Activated T-cell treated with anti-CD3 and anti-CD28 coated beads for 24 hours (primary cell): Measurements from ENCODE around the gene GLIS1.

Experiments used
- DNase-seq: peaks from one replicate; pipeline ENCODE4 v3.0.0-alpha.2; 2020; ENCODE audit warnings: low read depth

The GLIS1 gene

DNA sequence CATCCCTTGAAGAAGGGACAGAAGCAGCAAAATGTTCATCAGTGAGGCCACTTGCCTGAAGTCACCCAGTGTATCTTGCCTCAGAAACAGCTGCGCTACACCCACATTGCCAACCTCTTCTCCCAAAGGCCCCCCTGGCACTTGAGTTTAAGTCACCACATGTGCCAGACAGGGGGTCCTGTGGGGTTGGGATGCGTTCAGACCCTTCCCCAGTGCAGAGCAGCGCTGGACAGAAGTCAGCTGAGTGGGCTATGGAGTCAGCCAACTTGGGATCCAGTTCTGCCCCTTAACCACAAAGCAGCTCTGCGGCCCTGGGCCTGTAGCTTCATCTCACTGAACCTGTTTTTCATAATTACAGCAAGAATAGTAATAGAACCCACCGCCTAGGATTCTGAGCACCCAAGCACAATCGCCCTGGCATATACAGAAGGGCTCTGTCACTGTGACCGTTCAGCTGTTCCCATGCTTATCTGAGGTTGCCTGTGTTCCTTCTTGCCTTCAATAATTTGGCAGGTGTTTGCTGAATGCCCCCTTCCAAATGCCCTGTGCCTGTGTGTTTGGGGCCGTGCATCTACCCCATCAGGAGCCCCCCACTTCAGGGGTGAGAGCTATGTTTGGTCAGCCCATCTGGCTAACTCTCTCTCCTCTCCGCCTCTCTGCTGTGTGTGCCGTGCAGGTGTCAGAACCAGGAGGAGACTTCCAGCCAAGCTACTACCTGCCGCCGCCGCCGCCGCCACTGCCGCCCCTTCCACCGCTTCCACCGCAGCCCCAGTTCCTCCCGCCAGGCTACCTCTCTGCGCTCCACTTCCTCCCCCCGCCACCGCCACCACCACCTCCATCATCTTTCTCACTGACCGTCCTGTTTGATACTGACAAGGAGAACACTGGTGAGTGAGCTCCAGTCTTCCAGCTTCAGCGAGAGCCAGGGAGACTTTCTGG is 274.7 kb downstream of the GLIS1 start:
- no peak for DNase-seq

DNA sequence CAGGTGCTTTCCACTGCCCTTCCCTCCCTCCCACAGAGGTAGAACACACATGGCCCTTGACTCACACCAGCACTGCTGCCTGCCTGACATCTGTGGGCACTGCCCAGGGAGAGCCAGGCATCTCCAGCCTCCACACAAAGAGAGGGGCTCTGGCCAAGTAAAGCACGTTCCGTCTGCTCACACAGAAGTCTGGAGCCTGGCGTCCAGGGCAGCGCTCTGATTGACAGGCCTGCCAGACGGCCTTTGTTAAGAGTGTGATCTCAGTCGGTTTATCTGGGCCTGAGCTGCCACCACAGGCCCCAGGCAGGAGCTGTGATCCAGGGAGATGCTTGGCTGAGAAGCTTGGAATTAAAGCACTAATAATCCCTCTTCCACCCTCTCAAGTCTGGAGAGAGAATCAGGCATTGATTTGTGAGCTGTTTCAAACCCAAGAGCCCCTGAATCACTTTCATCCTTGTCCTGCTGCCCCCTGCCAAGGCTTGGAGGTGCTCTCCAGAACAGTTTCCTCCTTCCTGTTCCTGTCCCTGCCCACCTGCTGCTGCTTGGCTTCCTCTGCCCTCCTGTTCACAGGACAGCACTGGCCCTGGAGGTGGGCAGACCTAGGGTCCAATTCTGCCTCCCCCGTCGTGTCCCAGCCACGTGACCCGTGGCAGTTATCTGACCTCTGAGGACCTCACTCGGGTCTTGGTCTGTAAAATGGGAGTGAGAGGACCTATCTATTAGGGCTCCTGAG is 276.0 kb downstream of the GLIS1 start:
- no peak for DNase-seq

DNA sequence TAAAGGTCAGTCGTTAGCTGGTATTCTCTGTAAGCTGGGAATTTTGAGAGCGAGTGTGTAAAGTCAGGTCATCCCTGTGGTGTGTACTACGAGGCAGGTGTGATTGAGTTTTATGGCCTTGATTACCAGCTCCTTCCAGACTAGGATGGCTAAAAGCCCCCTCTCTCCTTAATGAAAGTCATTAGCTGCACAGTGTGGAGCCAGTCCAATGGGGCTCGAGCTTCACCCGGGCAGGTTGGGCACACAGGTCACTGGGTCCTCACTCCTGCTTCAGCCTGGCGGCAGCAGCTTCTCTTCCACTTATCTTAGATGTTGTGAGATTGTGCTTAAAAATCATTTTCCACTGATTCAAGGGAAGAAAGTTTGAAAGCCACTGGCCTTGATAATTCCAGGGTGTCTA is 276.8 kb downstream of the GLIS1 start:
- no peak for DNase-seq

DNA sequence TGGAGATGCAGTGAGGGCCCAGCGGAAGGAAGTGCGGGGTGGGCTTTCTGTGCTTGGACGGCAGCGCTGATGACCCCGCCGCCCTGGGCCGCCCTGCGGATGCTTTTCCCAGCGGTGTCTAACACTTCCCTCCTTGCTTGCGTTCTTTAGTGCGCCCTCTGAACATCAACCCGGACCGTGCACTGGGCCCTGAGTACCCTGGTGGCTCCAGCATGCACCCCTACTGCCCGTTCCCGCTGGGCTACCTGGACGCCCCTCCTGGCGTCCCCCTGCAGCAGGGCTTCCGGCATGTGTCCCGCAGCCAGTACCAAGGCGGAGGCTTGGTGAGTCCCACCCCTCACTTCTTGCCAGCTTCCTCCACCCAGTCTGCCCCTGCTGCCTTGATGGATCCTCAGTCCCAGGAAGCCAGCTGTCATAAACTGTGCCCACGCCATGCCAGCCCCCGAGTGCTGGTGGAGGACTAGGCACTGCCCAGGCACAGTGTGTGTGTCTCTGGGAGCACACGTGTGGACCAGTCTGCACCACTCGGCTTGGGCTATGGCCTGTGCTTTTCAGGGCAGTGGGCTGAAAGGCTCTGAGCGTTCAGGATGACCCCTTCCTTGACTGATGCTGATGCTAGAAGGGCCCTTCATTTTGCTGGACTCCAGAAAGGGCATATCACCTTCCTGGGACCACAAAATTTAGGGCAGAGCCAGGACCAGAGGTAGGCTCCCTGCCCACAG is 277.5 kb downstream of the GLIS1 start:
- DNase-seq = no peak

DNA sequence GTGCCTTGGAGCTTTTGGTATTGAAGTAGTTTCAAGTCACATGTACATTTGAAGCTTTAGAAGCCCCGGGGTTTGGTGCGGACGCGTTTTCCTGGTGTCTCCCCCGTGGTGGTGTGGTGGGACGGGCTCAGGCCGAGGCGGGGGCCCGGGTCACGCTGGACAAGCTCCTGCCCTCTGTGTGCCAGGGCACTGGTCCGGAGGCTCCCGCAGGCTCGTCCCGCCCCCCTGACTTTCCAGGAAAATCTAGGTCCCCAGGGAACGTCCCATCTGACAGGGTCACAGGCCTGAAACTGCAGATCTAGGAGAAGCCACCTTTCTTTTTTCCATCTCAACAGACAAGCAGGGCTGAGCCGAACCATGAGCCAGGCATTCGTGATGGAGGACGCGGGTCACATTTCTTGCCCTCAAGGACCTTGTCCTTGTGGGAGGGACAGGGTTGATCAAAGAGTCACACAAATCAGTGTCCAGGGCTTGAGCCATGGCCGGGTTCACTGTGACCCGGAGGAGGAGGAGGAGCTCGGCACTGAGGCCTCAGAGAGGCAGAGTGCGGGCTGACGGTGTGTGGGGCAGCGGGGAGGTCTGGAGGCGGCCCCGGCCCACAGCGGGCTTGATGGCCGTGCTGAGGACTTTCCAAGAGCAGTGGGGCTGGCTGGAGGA is 278.2 kb downstream of the GLIS1 start:
- no peak for DNase-seq

DNA sequence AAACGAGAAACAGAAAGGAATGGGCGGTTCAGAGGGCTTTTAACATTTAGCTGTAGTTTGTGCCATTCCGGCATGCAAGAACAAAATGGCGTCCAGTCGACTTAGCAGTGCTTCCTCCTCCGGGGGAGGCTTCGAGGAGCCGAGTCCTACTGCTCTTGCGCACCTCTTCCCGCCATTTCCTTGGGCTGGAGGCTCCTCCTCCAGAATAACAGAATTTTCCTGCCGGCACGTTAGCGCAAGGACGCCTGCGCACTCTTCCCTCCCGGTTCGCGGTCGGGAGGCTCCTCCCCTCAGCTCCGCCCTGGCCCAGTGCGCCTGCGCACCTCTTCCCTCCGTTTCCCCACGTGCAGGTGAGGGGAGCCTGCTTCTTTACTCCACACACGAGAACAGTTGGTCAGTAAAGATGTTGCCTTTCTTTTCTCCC is 278.7 kb downstream of the GLIS1 start:
- DNase-seq = no peak

DNA sequence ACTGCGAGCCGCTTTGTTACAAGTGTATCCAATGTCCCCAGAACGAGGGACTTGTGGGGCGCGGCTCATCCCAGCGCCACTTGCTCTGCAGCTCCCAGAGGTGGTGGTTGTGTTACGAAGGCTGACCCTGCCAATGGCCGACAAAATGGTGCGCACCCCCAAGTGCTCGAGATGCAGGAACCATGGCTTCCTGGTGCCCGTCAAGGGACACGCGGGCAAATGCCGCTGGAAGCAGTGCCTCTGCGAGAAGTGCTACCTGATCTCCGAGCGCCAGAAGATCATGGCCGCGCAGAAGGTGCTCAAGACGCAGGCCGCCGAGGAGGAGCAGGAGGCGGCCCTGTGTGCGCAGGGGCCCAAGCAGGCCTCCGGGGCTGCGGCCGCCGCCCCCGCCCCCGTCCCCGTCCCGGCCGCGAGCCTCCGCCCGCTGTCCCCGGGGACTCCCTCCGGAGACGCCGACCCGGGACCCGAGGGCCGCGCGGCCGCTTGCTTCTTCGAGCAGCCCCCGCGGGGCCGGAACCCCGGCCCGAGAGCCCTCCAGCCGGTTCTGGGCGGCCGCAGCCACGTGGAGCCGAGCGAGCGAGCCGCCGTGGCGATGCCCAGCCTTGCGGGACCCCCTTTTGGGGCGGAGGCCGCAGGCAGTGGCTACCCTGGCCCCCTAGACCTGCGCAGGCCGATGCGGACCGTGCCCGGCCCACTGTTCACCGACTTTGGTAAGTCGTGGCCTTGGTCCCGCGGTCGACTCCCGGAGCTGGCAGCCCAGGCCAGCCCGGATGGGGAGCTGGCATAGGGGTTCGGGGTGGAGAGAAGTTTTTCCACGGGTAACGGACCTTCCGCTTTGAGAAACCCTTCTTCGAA is 279.4 kb downstream of the GLIS1 start, which contains the start of gene DMRTB1:
TSS of gene DMRTB1 (plus strand) at position 79 of the 855 bp plus-strand sequence. CDS start at position 134, 55 bp downstream.
- no peak for DNase-seq

DNA sequence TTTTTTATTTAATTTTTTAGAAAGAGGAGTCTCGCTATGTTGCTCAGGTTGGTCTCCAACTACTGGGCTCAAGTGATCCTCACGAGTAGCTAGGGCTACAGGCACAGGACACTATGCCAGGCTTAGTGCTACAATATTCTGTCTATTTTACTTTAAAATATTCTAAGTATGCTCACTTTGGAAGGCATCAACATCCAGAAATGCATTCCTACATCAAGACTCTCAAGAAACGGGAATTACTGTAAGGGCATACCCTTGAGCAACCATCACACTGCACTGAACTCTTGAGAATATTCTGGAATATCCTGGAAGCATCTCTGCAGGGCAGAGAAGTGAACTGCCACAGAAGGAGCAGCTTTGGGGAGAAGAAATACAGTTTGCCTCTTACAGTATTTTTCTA is 280.3 kb downstream of the GLIS1 start:
- DNase-seq = no peak
